SK-N-SH (cell line): ENCODE data around the gene MAGEF1. TPM values are rescaled to one million over a fixed set of nuclear protein-coding genes. Genes with fewer than 3 reads are reported as not detected.
"Not testable (repeated sequence)": the region's sequence is repeated elsewhere in the genome, so short reads cannot be mapped to it uniquely, and the experiment has no call there.

Source experiments
- CTCF ChIA-PET: fragments of 300-600, 350-600 bp; formaldehyde crosslinking; extraction: SDS; loops from one replicate; lab custom pipeline; 2021; lab: Yijun Ruan, JAX
- POLR2A ChIA-PET: fragments of 350-600 bp; sonication (Branson Sonifier 250); formaldehyde crosslinking; extraction: SDS; loops from one replicate; lab custom pipeline; 2020; ENCODE audit warnings: antibody characterized with exemption, inconsistent platforms; lab: Yijun Ruan, JAX
- DNase-seq: peaks from one replicate; pipeline ENCODE4 v3.0.0; 2012
- H2AFZ ChIP-seq: fragments of 200-600 bp; sonication (generic); 2 replicates; pipeline ENCODE4 v1.8.1; 2016; ENCODE audit warnings: antibody characterized with exemption, mild to moderate bottlenecking, low read depth
- H3F3A ChIP-seq: fragments of 200-600 bp; sonication (generic); replicated peaks from 2 replicates; pipeline ENCODE3; 2016; ENCODE audit warnings: antibody characterized with exemption, mild to moderate bottlenecking; ENCODE audit not compliant: insufficient read depth
- H3K27ac ChIP-seq, 2 experiments: fragments of 200-500 bp in 1 of 2; fragments of 200-600 bp in 1 of 2; sonication (Bioruptor generic) in 1 of 2; sonication (generic), shearing (Covaris generic) in 1 of 2; 2 replicates each; pipeline versions ENCODE4 v1.5.1 to v1.6.1; 2014 to 2016; ENCODE audit warnings: low read depth in 2 of 2, inconsistent platforms in 1 of 2, low read length in 1 of 2, mild to moderate bottlenecking in 1 of 2, mixed read lengths in 1 of 2
- H3K27me3 ChIP-seq: fragments of 200-600 bp; sonication (generic), shearing (Covaris generic); 2 replicates; pipeline ENCODE4 v1.6.1; 2016; ENCODE audit warnings: mixed run types; ENCODE audit not compliant: insufficient read depth
- H3K36me3 ChIP-seq, 2 experiments: fragments of 200-500 bp in 1 of 2; fragments of 200-600 bp in 1 of 2; sonication (Bioruptor generic) in 1 of 2; sonication (generic) in 1 of 2; replicated peaks in 1 of 2; 2 replicates each; pipeline versions ENCODE3 to v1.5.1; 2014 to 2016; ENCODE audit warnings: low read length in 1 of 2, mild to moderate bottlenecking in 1 of 2; ENCODE audit not compliant: insufficient read depth in 2 of 2, control insufficient read depth in 1 of 2
- H3K4me1 ChIP-seq, 2 experiments: fragments of 200-500 bp in 1 of 2; fragments of 200-600 bp in 1 of 2; sonication (Bioruptor generic) in 1 of 2; sonication (generic), shearing (Covaris generic) in 1 of 2; 2 replicates each; pipeline versions ENCODE4 v1.5.1 to v1.6.1; 2014 to 2016; ENCODE audit warnings: low read depth in 1 of 2, low read length in 1 of 2, mixed run types in 1 of 2; ENCODE audit not compliant: insufficient read depth in 2 of 2, control insufficient read depth in 1 of 2
- H3K4me2 ChIP-seq: fragments of 200-600 bp; sonication (generic), shearing (Covaris generic); 2 replicates; pipeline ENCODE4 v1.6.1; 2017; ENCODE audit warnings: mixed run types
- H3K4me3 ChIP-seq, 2 experiments: fragments of 200-500 bp in 1 of 2; fragments of 200-600 bp in 1 of 2; sonication (Bioruptor generic) in 1 of 2; sonication (generic), shearing (Covaris generic) in 1 of 2; 2 replicates each; pipeline versions ENCODE4 v1.5.1 to v1.8.1; 2014 to 2016; ENCODE audit warnings: low read depth in 2 of 2, inconsistent platforms in 1 of 2, low read length in 1 of 2, mild to moderate bottlenecking in 1 of 2, mixed read lengths in 1 of 2, moderate library complexity in 1 of 2
- H3K79me2 ChIP-seq: fragments of 200-600 bp; sonication (generic); 2 replicates; pipeline ENCODE4 v1.8.1; 2017; ENCODE audit warnings: mild to moderate bottlenecking; ENCODE audit not compliant: insufficient read depth
- H3K9ac ChIP-seq: fragments of 200-600 bp; sonication (generic); 2 replicates; pipeline ENCODE4 v1.6.1; 2017; ENCODE audit warnings: mixed run types
- H3K9me2 ChIP-seq: fragments of 200-600 bp; sonication (generic); 2 replicates; pipeline ENCODE4 v1.6.1; 2017; ENCODE audit warnings: mixed run types
- H3K9me3 ChIP-seq: fragments of 200-600 bp; sonication (generic); 2 replicates; pipeline ENCODE4 v1.6.1; 2017; ENCODE audit warnings: mixed run types, mild to moderate bottlenecking, moderate library complexity
- H4K20me1 ChIP-seq: fragments of 200-600 bp; sonication (generic); 2 replicates; pipeline ENCODE4 v1.6.1; 2017; ENCODE audit warnings: mild to moderate bottlenecking, mixed run types; ENCODE audit not compliant: insufficient read depth
- EP300 ChIP-seq, 2 experiments: IDR thresholded peaks; 2 replicates each; pipeline versions ENCODE4 v1.4.0 to v1.6.1; 2012; ENCODE audit warnings: borderline replicate concordance in 1 of 2, low read depth in 1 of 2, low read length in 1 of 2
- FOSL2 ChIP-seq: IDR thresholded peaks from 2 replicates; pipeline ENCODE4 v1.4.0; 2012; ENCODE audit warnings: low read depth, mild to moderate bottlenecking, moderate library complexity, borderline replicate concordance
- MXI1 ChIP-seq: IDR thresholded peaks from 2 replicates; pipeline ENCODE4 v1.6.1; 2012; ENCODE audit warnings: mild to moderate bottlenecking, low read depth, low read length, improper control_type of control experiment
- PBX3 ChIP-seq: IDR thresholded peaks from 2 replicates; pipeline ENCODE4; 2012
- POLR2AphosphoS5 ChIP-seq: IDR thresholded peaks from 2 replicates; pipeline ENCODE4 v1.6.1; 2012; ENCODE audit warnings: low read depth, low read length
- RFX5 ChIP-seq: IDR thresholded peaks from 2 replicates; pipeline ENCODE4 v1.6.1; 2012; ENCODE audit warnings: mild to moderate bottlenecking, improper control_type of control experiment, low read length
- TCF12 ChIP-seq: IDR thresholded peaks from 2 replicates; pipeline ENCODE4 v1.4.0; 2012
- USF1 ChIP-seq: IDR thresholded peaks from 2 replicates; pipeline ENCODE4 v1.4.0; 2012; ENCODE audit warnings: low read depth, borderline replicate concordance
- WGBS: methylation state at CpG from one replicate; pipeline ENCODE4 v1.1.6; 2017; ENCODE audit warnings: low lambda C conversion rate; 5-methylcytosine and 5-hydroxymethylcytosine counted together
- polyA plus RNA-seq, 3 experiments: library from polyadenylated mRNA; depleted of rRNA; stranded (reverse); fragments of >200 nt; gene quantifications; 2 replicates each; pipeline ENCODE4 v1.2.3, GENCODE V29; 2012

MAGEF1 gene
- polyA plus RNA-seq, 1 of the 3 experiments (the other 2 are of a cell fraction) = 45.2 TPM

- H3K36me3 ChIP-seq = no peaks in the 10 kb centered on the region
- no peak overlapping the region for H3K4me2 ChIP-seq
- no peaks in the 10 kb centered on the region for H4K20me1 ChIP-seq
- CTCF ChIA-PET = interaction anchor here (1.4 to 6.6 kb wide), 3 partner anchors 46 to 170 kb away, joined by 3 to 49 read pairs (median 12); partner anchors contain the start of gene EPHB3
- POLR2A ChIA-PET = no interaction called here
- no peak overlapping the region for H3K27ac ChIP-seq
- no peaks in the 10 kb centered on the region for H3K27me3 ChIP-seq
- H3K4me3 ChIP-seq = no peak overlapping the region
- H3F3A ChIP-seq = no peaks in the 10 kb centered on the region
- 75% methylated on average over 11 of the region's 11 CpGs for WGBS
- no peaks in the 10 kb centered on the region for H3K9me2 ChIP-seq
- no peak overlapping the region for H2AFZ ChIP-seq
- H3K9ac ChIP-seq = no peak overlapping the region
- no peaks in the 10 kb centered on the region for H3K79me2 ChIP-seq
- no peaks in the 10 kb centered on the region for H3K9me3 ChIP-seq
- no peak for TF ChIP-seq MXI1
- TF ChIP-seq USF1 = no peak
- TF ChIP-seq RFX5 = no peak
- no peak for TF ChIP-seq EP300 (IDR thresholded peaks at IDR 0.05; ENCODE audit: borderline replicate concordance in 1 of 2, low read depth in 1 of 2, low read length in 1 of 2)
- no peak for TF ChIP-seq POLR2AphosphoS5
- no peak for DNase-seq
- peaks cover 0 to 6% of the 10 kb centered on the region in 2 experiments; a peak in 2 of 4 replicates for H3K4me1 ChIP-seq
Measured at GRCh38 chr3:184731786-184732537, 20.1 kb upstream of the MAGEF1 start.

- H3K36me3 ChIP-seq = no peaks in the 10 kb centered on the region
- H3F3A ChIP-seq = no peaks in the 10 kb centered on the region
- ChIA-PET CTCF (interaction anchor here (1.3 to 6.6 kb wide), 3 partner anchors 12 to 169 kb away, joined by 3 to 49 read pairs (median 12); partner anchors contain the start of gene EPHB3), POLR2A (interaction anchor here (1.0 kb wide), 1 partner anchor 20 kb away, joined by 3 read pairs; no protein-coding TSS in a partner anchor)
- no peak overlapping the region for H2AFZ ChIP-seq
- no peaks in the 10 kb centered on the region for H3K9me2 ChIP-seq
- WGBS = 53% methylated on average over 2 of the region's 2 CpGs
- no peaks in the 10 kb centered on the region for H3K79me2 ChIP-seq
- no peaks in the 10 kb centered on the region for H4K20me1 ChIP-seq
- no peak overlapping the region for H3K9ac ChIP-seq
- no peak overlapping the region for H3K4me2 ChIP-seq
- DNase-seq = no peak
- no peaks in the 10 kb centered on the region for H3K27me3 ChIP-seq
- TF ChIP-seq FOSL2 (no peak), PBX3 (no peak), TCF12 (no peak)
- peaks cover 0 to 13% of the 10 kb centered on the region in 2 experiments; a peak in 2 of 4 replicates for H3K4me1 ChIP-seq
- H3K4me3 ChIP-seq = no peak overlapping the region
- H3K9me3 ChIP-seq = no peaks in the 10 kb centered on the region
- H3K27ac ChIP-seq = no peak overlapping the region
Measured at GRCh38 chr3:184730924-184731323, 19.1 kb upstream of the MAGEF1 start.

GRCh38 chr3:184729154-184729553, 17.3 kb upstream of the MAGEF1 start:
- not testable (repeated sequence) for DNase-seq, H3K79me2 ChIP-seq, H3K4me3 ChIP-seq, H3K27me3 ChIP-seq, H3K9ac ChIP-seq, H3K27ac ChIP-seq, H3F3A ChIP-seq, H3K4me2 ChIP-seq, H4K20me1 ChIP-seq, H3K36me3 ChIP-seq, H3K9me3 ChIP-seq, H3K9me2 ChIP-seq, H2AFZ ChIP-seq
- ChIA-PET CTCF (interaction anchor here (0.8 to 6.6 kb wide), 4 partner anchors 14 to 167 kb away, joined by 3 to 49 read pairs (median 15); partner anchors contain the start of gene EPHB3), POLR2A (interaction anchor here (0.7 kb wide), 1 partner anchor 56 kb away, joined by 3 read pairs; no protein-coding TSS in a partner anchor)
- WGBS = 84% methylated on average over 13 of the region's 14 CpGs
- H3K4me1 ChIP-seq = peaks cover 0 to 22% of the 10 kb centered on the region in 2 experiments; a peak in 2 of 4 replicates
